NCI-H1048 (cell line): ENCODE data around the gene TOP3A.

ENCODE experiments used
- DNase-seq: peaks from one replicate; lab custom pipeline; 2025; lab: John Stamatoyannopoulos, UW

TOP3A gene

DNA sequence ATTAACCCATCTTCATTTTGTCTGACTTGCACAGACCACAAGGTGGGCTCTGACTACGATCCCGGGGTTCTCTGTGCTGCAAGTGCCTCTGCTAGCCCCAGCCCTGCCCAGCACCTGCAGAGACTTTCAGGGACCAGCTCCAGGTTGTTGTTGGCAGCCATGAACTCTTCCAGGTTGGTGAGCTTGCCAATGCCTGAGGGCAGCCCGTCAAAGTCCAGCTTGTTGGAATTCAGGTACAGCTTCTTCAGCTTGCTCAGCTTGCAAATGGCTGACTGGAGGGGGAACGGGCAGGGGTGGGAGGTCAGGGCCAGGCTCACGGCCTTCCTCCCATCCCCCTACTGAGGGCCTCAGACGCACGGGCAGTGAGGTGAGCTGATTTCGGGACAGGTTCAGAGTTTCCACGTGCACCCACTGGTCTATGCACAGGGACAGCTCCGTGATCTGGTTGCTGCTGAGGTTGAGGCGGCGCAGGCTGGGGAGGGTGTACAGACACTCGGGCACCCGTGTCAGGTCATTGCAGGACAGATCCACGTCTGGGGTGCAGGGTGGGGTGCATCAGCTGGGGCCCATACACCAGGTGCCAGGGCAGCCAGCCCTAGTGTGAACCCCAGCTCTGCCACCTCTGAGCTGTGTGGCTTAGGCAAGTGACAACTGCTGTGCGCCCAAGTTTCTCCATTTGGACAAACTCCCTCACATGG is 61.5 kb downstream of the TOP3A start:
- no peak for DNase-seq

DNA sequence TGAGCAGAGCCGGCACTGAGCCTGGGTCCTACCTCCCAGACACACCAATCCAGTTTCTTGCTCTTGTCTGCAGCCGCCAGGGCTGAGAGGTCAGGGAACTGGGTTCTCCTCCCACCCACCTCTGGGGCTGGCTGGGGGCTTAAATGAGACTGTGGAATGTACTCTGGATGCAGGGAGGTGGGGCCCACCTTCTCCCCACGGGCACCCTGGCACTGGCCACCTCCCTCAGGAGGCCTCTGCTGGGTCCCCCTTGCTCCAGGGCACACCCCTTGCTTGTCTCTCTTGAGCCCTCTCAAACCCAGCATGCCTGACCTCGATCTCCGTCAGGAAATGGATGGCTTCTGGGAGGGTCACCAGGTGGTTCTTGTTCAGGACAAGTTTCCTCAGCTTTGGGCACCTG is 62.6 kb downstream of the TOP3A start:
- DNase-seq = no peak

DNA sequence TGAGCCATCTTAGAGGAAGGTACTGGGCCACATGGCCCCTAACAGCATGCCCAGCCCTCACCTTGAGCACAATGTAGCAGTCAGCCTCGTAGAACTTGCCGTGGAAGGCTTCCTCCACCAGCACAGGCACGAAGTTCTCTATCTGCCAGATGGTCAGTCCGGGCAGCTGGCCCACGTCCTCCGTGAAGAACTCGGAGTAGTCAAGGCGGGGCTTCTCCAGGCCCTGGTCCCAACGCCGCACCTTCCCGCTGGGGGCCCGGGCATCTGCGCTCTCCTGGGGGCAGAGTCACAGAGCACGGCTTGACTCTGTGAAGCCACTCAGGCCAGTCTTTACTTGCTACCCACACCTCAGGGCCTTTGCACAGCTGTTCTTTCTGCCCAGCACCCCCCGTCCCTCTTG is 63.6 kb downstream of the TOP3A start:
- no peak for DNase-seq

DNA sequence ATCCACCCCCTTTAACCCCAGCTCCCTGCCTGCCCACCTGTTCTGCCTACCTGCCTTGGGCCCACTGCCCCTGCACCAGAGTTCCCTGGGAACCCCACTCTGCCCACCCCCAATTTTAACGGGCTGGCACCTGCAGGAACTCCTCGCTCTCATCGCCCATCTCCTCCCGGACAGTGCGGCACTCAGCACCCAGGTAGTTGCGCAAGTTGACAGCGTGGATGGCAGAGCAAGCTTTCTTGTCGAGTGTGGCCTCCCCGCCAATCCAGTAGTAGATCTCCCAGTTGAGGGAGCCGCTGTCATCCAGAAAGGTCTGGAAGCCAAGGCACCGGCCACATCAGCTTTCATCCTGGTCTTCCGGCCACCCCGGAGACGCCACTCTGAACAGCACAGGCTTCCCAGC is 64.1 kb downstream of the TOP3A start:
- no peak for DNase-seq

DNA sequence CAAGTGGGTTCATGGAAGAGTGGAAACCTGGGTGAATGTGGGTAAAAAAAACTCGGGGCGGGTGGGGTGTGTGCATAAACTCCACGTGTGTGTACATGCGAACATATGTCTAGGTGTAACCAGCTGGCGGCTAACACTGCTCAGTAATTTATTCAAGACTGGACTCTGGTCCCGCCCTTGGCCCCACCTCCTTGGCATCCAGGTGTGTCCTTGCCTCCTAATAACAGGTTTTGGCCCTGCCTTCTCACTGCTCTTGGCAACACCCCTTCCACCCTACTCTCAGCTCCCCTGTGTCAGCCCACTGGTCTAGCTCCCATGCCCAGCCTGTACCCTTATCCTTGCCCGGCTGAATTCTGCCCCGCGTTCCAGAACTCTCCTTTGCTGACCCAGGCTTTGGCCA is 64.5 kb downstream of the TOP3A start:
- no peak for DNase-seq

DNA sequence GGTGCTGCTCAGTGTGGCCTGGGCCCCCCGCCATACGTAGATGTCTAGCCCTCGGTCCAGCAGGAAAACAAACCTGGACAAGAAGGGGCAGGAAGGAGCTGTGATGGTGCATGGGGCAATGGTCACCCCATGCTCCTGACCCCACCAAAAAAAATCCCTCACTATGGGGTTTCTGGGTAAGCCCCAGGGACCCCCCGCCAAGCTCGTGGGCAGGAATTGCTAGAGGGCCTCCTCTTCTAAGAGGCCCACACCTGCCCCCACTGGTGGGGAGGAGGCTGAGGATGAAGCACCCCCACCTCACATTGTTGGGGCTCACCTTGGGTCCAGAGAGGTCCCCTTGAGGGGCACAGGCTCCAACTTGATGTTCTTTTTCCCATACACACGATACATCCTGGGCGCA is 66.0 kb downstream of the TOP3A start:
- DNase-seq = no peak

DNA sequence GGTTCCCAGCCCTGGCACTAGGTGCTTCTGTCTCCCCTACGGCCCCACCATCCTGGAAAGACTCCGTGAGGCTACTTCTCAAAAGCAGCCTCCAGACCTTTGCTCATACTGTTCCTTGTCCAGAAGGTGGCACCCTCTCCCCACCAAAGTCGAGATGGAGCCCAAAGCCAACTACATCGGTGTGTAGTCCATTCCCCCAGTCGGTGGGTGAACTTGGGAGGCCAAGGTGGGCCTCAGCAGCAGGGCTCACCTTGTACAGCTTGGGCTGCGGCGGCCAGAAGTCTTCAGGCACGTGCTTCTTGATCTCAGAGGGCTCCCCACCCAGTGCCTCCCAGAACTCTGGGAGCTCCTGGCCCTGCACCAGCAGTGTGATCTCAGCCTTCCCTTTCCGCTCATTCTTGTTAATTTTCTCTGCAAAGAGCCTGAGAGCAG is 66.5 kb downstream of the TOP3A start:
- no peak for DNase-seq

DNA sequence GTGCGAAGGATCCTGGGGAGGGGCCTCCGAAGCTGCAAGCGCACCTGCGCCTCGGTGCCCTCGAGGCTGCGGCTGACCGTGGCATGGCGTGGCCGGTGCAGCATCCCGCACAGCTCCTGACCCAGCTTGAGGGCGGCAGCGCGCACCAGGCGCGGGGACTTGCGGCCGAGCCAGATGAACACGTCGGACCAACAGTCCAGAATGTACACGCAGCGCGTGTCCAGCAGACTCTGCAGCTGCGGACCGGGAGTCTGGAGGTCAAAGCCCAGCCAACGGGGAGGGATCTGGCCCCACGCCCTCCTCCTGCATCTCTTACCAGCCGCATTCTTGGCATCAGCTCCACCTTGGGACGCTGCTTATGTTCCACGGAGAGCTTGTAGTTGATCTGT is 67.2 kb downstream of the TOP3A start:
- DNase-seq = no peak

DNA sequence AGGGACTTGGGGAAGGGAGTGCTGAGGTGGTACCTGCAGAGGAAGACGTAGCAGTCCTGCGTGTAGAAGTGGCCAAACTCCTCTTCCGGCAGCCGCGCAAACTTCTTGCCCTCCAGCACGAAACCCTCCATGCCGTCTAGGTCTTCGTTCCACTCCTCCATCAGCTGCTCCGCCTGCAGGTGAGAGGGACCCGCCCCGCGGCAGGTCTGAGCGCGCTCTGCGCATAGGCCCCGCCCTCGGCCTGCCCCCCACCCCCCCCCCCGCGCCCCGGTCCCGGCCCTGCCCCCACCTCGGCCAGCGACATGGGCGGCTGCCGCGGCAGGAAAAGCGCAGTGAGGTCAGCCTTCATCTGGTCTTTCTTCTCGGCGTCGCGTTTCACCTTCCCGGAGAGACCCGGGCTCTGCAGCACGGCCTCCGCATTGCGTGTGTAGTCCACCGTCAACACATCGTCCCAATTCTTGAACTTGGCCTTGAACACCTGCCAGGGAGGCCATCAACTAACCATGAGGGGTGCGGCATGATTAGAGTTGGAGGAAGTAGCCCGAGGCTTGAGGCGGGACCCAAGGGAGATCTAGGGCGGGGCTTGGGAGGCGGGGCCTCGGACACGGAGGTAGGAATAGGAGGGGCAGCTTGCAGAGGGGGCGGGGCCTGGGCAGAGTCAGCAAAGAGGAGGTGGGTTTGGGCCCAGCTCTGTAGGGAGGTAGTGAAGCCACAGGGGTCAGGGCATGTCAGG is 67.7 kb downstream of the TOP3A start:
- DNase-seq = peak; percentile 71

DNA sequence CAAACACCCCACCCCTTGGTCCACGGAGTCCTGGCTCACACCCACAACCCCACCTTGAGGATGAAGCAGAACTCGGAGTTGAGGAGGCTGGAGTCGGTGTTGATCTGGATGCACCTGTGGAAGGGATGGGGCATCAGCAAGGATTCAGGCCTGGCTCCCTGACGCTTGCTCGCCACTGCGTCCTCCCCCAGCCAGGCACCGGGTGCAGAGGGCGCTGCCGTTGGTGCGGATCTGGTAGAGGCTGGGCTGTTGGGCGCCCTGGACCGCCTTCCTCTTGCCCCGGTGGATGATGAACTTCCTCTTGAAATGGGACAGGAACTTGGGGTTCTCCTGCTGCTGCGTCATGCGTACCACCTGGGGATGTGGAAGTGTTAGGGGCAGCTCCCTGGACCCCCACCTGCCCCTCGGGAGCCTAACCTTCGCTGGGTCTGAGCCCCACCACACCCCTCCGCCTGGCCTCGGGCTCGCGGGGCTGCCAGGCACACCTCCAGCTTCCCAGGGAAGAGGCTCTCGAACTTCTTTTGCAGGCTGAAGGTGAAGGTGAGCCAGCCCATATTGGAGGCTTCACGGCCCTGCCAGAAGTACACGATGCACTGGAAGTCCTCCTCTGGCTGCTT is 68.6 kb downstream of the TOP3A start:
- DNase-seq = no peak

DNA sequence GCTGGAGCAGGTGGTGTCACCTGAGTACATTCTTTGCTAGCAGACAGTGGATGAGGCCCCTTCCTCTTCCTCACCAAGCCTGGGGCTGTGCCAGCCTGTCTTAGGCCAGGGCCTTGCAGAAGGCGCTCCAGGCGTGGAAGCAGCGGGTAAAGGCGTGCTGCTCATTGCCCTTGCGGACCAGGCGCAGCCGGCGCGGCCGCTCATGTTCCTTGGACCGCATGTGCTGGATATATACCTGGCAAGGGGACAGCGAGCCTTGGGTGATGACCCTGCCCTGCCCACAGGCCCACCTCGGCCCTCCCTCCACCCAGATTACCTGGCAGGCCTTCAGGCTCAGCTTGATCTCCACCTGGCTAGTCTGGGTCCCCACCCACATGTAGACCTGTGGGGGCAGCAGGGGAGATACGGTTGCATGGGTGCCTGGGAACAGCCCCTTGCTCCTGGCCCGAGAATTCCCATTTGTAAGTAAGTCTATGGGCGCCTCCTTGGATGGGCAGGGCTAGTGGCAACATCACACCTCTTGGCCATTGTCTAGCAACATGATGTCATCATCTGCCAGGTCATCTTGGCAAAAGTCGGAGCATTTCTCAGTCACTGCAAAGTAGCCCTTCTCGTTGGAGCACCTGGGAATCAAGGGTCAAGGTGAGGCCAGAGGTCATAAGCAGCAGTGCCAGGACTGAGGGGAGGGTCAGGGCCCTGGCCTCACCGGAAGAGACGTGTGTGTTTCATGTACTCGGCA is 69.6 kb downstream of the TOP3A start:
- no peak for DNase-seq

DNA sequence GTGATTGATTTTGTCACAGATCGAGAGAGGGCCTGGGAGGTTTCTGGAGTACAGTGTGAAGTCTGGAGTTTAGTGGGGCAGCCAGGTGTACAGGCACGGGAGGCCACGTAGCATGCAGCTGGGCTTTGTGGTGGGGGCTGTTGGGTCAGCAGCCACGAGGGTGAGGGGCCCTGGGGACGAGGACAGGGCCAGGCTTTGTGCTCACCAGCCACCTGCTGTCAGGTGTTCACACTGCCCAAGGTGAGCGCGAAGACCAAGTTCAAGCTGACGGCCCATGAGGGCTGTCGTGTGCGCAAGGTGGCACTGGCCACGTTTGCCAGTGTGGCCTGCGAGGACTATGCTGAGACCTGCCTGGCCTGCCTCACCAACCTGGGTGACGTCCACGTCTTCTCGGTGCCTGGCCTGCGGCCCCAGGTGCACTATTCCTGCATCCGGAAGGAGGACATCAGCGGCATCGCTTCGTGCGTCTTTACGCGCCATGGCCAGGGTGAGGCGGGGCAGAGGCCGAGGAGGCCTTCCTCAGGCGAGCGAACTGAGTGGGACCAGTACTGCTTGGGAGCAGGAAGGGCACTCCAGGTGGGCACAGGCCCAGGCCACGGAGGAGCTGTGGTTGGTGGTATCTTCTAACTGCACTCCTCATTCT is 73.4 kb downstream of the TOP3A start:
- DNase-seq = no peak

DNA sequence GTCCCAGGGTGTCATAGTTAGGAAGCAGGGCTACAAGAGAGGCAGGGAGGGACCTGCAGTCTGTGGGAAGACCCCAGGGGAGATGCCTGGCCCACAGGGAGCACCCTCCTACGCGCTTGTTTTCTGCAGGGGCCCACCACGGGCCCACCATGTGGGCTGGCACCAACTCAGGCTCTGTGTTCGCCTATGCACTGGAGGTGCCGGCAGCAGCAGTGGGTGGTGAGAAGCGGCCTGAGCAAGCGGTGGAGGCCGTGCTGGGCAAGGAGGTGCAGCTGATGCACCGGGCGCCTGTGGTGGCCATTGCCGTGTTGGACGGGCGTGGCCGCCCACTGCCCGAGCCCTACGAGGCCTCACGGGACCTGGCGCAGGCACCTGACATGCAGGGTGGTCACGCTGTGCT is 74.3 kb downstream of the TOP3A start:
- DNase-seq = no peak

DNA sequence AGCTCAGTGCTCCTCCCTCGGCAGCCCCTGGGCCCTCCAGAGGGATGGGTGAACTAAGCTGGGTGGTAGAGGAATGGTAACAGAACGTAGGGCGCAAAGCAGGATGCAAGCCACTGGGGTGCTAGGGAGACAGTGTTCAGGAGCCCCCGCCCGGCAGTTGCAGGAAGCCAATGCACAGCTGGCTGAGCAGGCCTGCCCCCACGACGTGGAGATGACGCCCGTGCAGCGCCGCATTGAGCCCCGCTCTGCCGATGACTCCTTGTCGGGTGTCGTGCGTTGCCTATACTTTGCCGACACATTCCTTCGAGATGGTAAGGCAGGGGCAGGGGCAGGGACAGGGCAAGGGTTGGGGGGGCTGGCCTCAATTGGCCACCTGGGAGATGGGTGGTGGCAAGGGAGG is 76.5 kb downstream of the TOP3A start:
- no peak for DNase-seq

DNA sequence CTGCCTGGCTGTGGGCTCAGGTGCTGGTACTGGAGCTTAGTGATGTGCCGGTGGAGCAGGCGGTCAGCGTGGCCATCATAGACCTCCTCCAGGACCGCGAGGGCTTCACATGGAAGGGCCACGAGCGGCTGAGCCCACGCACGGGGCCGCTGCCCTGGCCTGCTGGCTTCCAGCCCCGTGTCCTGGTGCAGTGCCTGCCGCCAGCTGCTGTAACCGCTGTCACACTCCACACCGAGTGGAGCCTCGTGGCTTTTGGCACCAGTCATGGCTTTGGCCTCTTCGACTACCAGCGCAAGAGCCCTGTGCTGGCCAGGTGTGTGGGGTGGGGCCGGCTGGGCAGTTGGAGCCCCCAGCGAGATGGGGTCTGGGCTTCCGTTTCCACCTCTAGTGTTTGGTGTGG is 77.3 kb downstream of the TOP3A start:
- DNase-seq = no peak

DNA sequence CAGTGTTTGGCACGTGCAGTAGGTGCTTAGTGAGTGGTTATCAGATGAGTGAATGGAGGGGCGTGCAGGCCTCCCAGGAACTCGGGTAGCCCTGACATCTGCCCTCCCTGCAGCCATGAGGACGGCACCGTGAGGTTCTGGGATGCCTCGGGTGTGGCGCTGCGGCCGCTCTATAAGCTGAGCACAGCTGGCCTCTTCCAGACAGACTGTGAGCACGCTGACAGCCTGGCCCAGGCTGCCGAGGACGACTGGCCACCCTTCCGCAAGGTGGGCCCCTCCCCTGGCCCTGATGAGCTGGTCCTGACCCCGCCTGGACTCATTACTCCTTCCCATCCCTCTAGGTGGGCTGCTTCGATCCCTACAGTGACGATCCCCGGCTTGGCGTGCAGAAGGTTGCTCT is 78.3 kb downstream of the TOP3A start:
- no peak for DNase-seq

DNA sequence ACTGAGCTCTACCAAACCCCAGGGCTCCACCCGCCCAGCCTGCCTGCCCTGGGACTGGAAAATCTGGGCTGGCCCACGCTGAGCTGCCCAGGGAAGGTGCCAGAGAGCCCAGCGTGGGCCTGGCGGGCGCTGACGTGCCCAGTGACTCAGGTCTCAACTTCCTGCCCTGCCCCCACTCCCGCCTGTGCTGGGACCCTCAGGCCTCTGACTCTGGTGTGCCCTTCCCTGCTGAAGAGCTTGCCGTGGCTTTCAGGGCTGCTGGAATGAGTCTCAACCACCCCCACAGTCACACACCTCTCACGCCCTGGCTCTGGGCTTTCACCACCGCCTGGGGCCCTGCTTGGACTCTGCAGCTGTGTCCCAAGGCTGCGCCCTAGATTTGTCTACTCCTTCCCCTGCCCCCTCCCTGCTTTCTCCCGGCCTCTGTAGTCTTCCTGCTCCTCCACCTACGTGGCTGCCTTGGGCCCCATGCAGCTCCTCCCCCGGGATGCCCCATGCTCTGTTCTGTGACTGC is 79.0 kb downstream of the TOP3A start:
- DNase-seq = no peak

DNA sequence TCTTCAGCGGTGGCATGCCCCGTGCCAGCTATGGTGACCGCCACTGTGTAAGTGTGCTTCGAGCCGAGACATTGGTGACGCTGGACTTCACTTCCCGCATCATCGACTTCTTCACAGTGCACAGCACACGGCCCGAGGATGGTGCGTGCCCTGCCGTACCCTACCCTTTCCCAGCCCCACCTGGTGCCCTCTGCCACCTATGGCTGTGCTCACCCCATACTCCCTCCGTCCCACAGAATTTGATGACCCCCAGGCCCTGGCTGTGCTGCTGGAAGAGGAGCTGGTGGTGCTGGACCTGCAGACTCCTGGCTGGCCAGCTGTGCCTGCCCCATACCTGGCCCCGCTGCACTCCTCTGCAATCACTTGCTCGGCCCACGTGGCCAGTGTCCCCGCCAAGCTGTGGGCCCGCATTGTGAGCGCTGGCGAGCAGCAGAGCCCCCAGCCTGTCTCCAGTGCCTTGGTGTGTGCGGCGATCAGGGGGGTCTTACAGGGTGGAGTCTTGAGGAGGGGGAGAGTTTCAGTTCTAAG is 79.9 kb downstream of the TOP3A start:
- no peak for DNase-seq

DNA sequence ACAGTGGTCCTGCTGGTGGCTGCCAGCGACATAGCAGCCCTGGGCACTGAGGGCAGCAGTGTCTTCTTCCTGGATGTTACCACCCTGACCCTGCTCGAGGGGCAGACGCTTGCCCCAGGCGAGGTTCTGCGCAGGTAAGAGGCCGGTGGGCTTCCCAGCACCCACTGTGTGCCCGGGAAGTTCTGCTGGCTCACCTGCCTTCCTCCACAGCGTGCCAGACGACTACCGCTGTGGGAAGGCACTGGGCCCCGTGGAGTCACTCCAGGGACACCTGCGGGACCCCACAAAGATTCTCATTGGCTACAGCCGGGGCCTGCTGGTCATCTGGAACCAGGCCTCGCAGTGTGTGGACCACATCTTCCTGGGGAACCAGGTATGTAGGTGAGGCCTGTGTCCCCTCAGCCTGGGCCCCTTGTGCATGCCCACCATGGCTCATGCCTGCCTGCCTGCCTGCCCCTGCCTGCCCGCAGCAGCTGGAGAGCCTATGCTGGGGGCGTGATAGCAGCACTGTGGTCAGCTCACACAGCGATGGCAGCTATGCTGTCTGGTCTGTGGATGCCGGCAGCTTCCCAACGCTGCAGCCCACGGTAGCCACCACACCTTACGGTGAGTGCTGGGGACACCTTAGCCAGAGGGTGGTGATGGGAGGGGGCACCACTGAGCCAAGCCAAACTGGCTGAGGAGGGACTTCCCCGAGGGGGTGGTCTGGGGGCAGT is 80.8 kb downstream of the TOP3A start:
- DNase-seq = no peak

DNA sequence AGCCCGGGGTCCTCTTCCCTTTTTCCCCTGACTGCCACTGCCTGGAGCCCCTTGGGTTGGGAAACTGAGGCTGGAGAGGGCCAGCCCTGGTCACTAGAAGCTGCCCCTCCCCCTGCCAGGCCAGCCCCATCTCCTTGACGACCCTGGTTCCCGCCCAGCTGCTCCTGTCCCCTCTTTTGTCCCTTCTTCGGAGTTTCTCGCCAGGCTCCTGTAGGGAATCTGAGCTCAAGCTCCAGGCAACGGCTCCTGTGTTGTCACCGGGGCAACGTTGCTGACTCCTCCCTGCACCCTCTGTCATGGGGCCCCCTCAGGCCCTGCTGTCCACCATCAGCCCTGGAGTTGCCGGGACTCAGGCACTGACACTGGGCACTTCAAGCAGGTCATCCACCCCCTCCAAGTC is 83.6 kb downstream of the TOP3A start:
- DNase-seq = no peak
